ENCODE data around the gene TRIM9. TPM values are rescaled to one million over a fixed set of nuclear protein-coding genes. Genes with fewer than 3 reads are reported as not detected.

The TRIM9 gene
- polyA plus RNA-seq, 1 donor = 1.6 TPM

- DNase-seq (ENCODE audit: low read depth) = no peak
These were observed 158.9 kb downstream of the TRIM9 start for GRCh38 chr14:50936016-50936340.

GRCh38 chr14:50935126-50936015, 159.5 kb downstream of the TRIM9 start:
- no peak for DNase-seq (ENCODE audit: low read depth)

- no peak for DNase-seq (ENCODE audit: low read depth)
These were observed 162.1 kb downstream of the TRIM9 start for GRCh38 chr14:50932592-50933495.

GRCh38 chr14:50932156-50932555, 162.7 kb downstream of the TRIM9 start:
- DNase-seq (ENCODE audit: low read depth) = no peak

- DNase-seq (ENCODE audit: low read depth) = no peak
These were observed 163.3 kb downstream of the TRIM9 start for GRCh38 chr14:50931559-50931958.

GRCh38 chr14:50929506-50929905, 165.4 kb downstream of the TRIM9 start:
- DNase-seq (ENCODE audit: low read depth) = no peak

- no peak for DNase-seq (ENCODE audit: low read depth)
These were observed 166.8 kb downstream of the TRIM9 start for GRCh38 chr14:50928002-50928635.

GRCh38 chr14:50926851-50927386, 168.0 kb downstream of the TRIM9 start:
- no peak for DNase-seq (ENCODE audit: low read depth)

Other genes with a start within 250 kb of the TRIM9 start
- 1.1 TPM for gene ABHD12B, start 223.1 kb downstream of the TRIM9 start, polyA plus RNA-seq (ENCODE audit: insufficient read length)
- 36.2 TPM for gene PYGL, start 150.6 kb downstream of the TRIM9 start, polyA plus RNA-seq (ENCODE audit: insufficient read length)
- 27.5 TPM for gene TMX1, start 145.1 kb upstream of the TRIM9 start, polyA plus RNA-seq (ENCODE audit: insufficient read length)

Data from forelimb muscle (tissue), 1 donor.